Measurements from ENCODE around the gene RIPOR3. TPM values are rescaled to one million over a fixed set of nuclear protein-coding genes. Genes with fewer than 3 reads are reported as not detected.

The RIPOR3 gene
- total RNA-seq, 1 donor from 2014 or later: 15.1 TPM

- DNase-seq (ENCODE audit: low spot score in 2 of 2): no peak
- H3K27me3 ChIP-seq: no peaks in the 10 kb centered on the region
- H3K36me3 ChIP-seq: no peaks in the 10 kb centered on the region
- H3K4me1 ChIP-seq: peaks cover 12 to 22% of the 10 kb centered on the region in 2 donors
- no peaks in the 10 kb centered on the region for H3K9me3 ChIP-seq
- TF ChIP-seq, protein P1, sequence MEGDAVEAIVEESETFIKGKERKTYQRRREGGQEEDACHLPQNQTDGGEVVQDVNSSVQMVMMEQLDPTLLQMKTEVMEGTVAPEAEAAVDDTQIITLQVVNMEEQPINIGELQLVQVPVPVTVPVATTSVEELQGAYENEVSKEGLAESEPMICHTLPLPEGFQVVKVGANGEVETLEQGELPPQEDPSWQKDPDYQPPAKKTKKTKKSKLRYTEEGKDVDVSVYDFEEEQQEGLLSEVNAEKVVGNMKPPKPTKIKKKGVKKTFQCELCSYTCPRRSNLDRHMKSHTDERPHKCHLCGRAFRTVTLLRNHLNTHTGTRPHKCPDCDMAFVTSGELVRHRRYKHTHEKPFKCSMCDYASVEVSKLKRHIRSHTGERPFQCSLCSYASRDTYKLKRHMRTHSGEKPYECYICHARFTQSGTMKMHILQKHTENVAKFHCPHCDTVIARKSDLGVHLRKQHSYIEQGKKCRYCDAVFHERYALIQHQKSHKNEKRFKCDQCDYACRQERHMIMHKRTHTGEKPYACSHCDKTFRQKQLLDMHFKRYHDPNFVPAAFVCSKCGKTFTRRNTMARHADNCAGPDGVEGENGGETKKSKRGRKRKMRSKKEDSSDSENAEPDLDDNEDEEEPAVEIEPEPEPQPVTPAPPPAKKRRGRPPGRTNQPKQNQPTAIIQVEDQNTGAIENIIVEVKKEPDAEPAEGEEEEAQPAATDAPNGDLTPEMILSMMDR (IDR thresholded peaks at IDR 0.05): no peak
- no peak overlapping the region for H3K4me3 ChIP-seq
- H3K27ac ChIP-seq: no peak overlapping the region
- intact Hi-C loops (cut with DNase I): no loop called here
Measured at GRCh38 chr20:50728981-50729874, 37.9 kb upstream of the RIPOR3 start.

GRCh38 chr20:50728486-50728980 lies 37.2 kb upstream of the RIPOR3 start:
- no peak overlapping the region for H3K27ac ChIP-seq
- H3K36me3 ChIP-seq: no peaks in the 10 kb centered on the region
- DNase-seq (ENCODE audit: low spot score in 2 of 2): no peak
- H3K9me3 ChIP-seq: no peaks in the 10 kb centered on the region
- intact Hi-C loops (cut with DNase I): no loop called here
- H3K4me3 ChIP-seq: no peak overlapping the region
- TF ChIP-seq, protein P1 (IDR thresholded peaks at IDR 0.05): no peak
- H3K27me3 ChIP-seq: no peaks in the 10 kb centered on the region
- peaks cover 14 to 24% of the 10 kb centered on the region in 2 donors for H3K4me1 ChIP-seq

DNA sequence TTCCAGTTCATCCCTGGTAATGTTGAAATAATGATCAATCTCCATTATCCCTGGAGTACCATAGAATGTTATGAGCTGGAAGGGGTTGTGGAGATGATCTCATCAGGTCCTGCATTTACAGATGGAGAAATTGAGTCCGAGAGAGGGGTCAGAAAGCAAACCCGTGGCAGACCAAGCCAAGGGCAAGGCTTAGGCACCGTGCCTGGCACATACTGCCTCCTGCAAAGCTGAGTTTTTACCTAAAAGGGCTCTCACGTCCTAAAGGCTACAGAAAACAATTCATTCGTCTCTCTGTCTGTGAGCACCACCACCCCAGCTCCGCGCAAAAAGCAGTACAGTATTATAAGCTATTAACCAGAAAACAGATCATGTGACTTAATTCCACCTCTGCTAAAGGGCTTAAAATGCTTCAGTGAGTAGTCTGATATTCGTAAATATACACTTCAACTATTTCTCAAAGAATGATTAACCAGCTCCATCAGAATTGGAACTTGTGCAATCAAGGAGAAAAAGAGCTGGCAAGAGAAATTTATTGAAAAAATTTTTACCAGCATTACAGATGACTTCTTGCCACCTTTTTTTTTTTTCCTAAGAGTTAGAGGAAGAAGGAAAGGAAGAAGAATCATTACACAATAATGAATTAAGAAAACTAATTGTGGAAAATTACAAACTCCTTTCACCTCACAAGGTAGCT lies 36.6 kb upstream of the RIPOR3 start:
- TF ChIP-seq, protein P1 (IDR thresholded peaks at IDR 0.05): no peak
- peaks cover 14 to 22% of the 10 kb centered on the region in 2 donors for H3K4me1 ChIP-seq
- no peaks in the 10 kb centered on the region for H3K27me3 ChIP-seq
- no peaks in the 10 kb centered on the region for H3K36me3 ChIP-seq
- H3K9me3 ChIP-seq: no peaks in the 10 kb centered on the region
- DNase-seq (ENCODE audit: low spot score in 2 of 2): no peak
- intact Hi-C loops (cut with DNase I): no loop called here
- no peak overlapping the region for H3K27ac ChIP-seq
- H3K4me3 ChIP-seq: no peak overlapping the region

GRCh38 chr20:50726955-50727791 lies 35.8 kb upstream of the RIPOR3 start:
- TF ChIP-seq, protein P1 (IDR thresholded peaks at IDR 0.05): no peak
- H3K27ac ChIP-seq: no peak overlapping the region
- no peaks in the 10 kb centered on the region for H3K27me3 ChIP-seq
- no peak overlapping the region for H3K4me3 ChIP-seq
- peaks cover 16 to 24% of the 10 kb centered on the region in 2 donors for H3K4me1 ChIP-seq
- no peaks in the 10 kb centered on the region for H3K36me3 ChIP-seq
- DNase-seq (ENCODE audit: low spot score in 2 of 2): no peak
- H3K9me3 ChIP-seq: no peaks in the 10 kb centered on the region
- intact Hi-C loops (cut with DNase I): no loop called here

DNA sequence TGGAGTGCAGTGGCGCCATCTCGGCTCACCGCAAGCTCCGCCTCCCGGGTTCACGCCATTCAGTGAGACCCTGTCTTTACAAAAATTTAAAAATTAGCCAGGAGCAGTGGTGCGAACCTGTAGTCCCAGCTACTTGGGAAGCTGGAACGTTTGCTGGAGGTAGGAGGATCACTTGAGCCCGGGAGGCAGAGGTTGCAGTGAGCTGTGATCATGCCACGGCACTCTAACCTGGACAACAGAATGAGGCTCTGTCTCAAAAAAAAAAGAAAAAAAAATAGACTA lies 34.3 kb upstream of the RIPOR3 start:
- intact Hi-C loops (cut with DNase I): no loop called here
- TF ChIP-seq, protein P1 (IDR thresholded peaks at IDR 0.05): no peak
- H3K27me3 ChIP-seq: no peaks in the 10 kb centered on the region
- H3K4me1 ChIP-seq: peaks cover 17 to 23% of the 10 kb centered on the region in 2 donors
- DNase-seq (ENCODE audit: low spot score in 2 of 2): no peak
- H3K9me3 ChIP-seq: no peaks in the 10 kb centered on the region
- H3K36me3 ChIP-seq: no peaks in the 10 kb centered on the region
- H3K4me3 ChIP-seq: no peak overlapping the region
- peak overlapping the region; percentile 63 to 88 for H3K27ac ChIP-seq
